WTC11 (cell line): ENCODE results near the gene KCNMA1.

Experiments used
- CREM ChIP-seq: sonication (generic); formaldehyde crosslinking; IDR thresholded peaks from 2 replicates; pipeline ENCODE4 v1.8.1; 2022; ENCODE audit warnings: mild to moderate bottlenecking, missing genetic modification reagents, moderate library complexity
- KAT7 ChIP-seq: sonication (generic); formaldehyde crosslinking; IDR thresholded peaks from 2 replicates; pipeline ENCODE4 v1.8.1; 2023; ENCODE audit warnings: missing genetic modification reagents, mild to moderate bottlenecking, borderline replicate concordance
- TEAD4 ChIP-seq: sonication (generic); formaldehyde crosslinking; IDR thresholded peaks from 2 replicates; pipeline ENCODE4 v1.8.0; 2022; ENCODE audit warnings: mild to moderate bottlenecking, missing genetic modification reagents
- ZNF121 ChIP-seq: sonication (generic); formaldehyde crosslinking; IDR thresholded peaks from 2 replicates; pipeline ENCODE4 v1.8.0; 2023; ENCODE audit warnings: missing genetic modification reagents
- TF ChIP-seq, protein P1 (sequence below): fragments of 200-600 bp; IDR thresholded peaks from 2 replicates; pipeline ENCODE4 v1.8.0; 2022; ENCODE audit warnings: antibody characterized with exemption

DNA sequence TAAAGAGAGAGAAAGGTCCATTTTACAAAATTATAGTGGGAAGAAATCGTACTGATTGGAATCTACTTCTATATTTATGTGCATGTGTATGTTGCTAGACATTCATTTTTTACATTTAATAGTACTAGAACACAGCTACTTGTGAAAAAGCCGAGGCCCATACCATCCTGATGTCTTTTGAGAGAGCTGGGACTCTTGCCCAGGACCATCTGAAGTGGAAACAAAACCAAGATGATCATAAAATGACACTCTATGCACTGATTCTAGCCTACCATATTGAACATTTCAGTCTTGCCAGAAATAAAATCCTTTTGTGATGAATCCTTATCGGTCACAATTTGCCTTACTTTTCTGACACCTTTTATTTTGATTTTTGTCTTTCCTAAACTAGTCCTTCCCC lies 640.0 kb downstream of the KCNMA1 start:
- TF ChIP-seq KAT7: no peak
- no peak for TF ChIP-seq TEAD4 (CRISPR knock-in tag)
- TF ChIP-seq ZNF121 (CRISPR knock-in tag): no peak
- TF ChIP-seq, protein P1, sequence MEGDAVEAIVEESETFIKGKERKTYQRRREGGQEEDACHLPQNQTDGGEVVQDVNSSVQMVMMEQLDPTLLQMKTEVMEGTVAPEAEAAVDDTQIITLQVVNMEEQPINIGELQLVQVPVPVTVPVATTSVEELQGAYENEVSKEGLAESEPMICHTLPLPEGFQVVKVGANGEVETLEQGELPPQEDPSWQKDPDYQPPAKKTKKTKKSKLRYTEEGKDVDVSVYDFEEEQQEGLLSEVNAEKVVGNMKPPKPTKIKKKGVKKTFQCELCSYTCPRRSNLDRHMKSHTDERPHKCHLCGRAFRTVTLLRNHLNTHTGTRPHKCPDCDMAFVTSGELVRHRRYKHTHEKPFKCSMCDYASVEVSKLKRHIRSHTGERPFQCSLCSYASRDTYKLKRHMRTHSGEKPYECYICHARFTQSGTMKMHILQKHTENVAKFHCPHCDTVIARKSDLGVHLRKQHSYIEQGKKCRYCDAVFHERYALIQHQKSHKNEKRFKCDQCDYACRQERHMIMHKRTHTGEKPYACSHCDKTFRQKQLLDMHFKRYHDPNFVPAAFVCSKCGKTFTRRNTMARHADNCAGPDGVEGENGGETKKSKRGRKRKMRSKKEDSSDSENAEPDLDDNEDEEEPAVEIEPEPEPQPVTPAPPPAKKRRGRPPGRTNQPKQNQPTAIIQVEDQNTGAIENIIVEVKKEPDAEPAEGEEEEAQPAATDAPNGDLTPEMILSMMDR: no peak
- no peak for TF ChIP-seq CREM
